HG03442 (cell line): ENCODE results near the gene HMHB1.

Source experiments
- ATAC-seq: cut with Tn5 transposase; IDR thresholded peaks from one replicate; pipeline ENCODE4 v1.9.1; 2021; ENCODE audit warnings: mild to moderate bottlenecking, moderate library complexity; ENCODE audit not compliant: unreplicated experiment

HMHB1 gene

DNA sequence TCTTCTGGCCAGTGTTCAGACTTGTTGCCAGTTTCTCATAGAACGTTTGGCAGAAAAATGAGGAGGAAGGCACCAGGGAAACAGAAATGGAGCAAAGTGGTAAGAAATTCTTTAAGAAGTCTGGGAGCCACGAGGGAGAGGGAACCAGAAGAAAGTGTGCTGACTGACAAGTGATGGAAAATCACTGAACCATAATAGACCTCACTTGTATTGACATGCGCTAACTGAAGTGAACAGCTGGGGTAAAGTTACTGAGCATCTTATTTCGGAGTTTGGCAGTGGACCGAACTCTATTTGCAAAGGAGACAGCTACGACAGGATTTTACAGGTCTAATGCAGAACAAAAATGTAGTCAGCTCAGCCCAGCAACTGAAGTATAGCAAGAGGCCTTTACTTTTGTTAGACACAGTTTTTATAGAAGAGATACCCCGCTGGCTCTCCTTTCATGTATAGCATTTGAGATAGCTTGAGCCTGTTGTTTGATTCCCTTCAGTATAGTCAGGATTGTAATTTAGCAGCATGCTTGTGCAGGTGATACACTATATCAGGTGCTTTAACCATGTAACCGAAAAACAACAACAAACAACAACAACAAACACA is 53.6 kb downstream of the HMHB1 start:
- no peak for ATAC-seq
